Germinal center (tissue), 1 donor: ENCODE results near the gene SFTPA2.
"Not testable (repeated sequence)": the region's sequence is repeated elsewhere in the genome, so short reads cannot be mapped to it uniquely, and the experiment has no call there.

Source experiments
- DNase-seq: peaks from one replicate; pipeline ENCODE4 v3.0.0; 2012; ENCODE audit warnings: mixed read lengths, low spot score

The SFTPA2 gene

DNA sequence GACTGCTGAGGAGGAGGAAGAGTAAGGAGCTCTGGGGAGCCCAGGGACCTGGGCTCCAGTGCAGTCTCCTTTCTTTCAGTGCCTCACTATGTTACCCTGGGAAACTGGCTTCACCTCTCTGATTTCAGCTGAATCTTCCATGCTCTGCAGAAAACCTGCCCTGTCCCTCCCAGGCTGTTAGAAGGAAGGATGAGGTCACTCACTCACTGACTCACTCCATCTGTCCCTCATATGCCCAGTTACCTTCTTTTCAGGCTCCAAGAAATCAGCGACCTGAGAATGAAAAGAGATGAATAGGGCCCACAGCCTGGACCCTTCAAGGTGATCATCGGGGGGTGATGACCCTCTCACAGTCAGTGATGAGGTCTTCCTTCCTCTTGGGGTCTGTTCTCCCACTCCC lies 481 bp downstream of the SFTPA2 start:
- no peak for DNase-seq

DNA sequence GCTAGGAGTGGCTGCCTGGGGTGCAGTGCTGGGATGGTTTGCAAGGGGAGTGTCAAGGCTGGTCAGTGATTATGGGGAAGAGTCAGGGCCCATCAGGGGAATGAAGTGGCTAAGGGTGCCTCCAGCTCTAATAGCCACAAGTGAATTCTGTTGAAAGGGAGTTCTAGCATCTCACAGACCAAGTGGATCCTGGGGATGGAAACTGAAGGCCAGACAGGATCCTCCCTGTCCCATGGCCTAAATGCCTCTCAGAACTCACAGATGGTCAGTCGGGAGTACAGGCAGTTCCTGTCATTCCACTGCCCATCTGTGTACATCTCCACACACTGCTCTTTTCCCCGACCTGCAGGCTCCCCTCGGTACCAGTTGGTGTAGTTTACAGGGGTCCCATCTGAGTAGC lies 3.2 kb downstream of the SFTPA2 start:
- DNase-seq: not testable (repeated sequence)

DNA sequence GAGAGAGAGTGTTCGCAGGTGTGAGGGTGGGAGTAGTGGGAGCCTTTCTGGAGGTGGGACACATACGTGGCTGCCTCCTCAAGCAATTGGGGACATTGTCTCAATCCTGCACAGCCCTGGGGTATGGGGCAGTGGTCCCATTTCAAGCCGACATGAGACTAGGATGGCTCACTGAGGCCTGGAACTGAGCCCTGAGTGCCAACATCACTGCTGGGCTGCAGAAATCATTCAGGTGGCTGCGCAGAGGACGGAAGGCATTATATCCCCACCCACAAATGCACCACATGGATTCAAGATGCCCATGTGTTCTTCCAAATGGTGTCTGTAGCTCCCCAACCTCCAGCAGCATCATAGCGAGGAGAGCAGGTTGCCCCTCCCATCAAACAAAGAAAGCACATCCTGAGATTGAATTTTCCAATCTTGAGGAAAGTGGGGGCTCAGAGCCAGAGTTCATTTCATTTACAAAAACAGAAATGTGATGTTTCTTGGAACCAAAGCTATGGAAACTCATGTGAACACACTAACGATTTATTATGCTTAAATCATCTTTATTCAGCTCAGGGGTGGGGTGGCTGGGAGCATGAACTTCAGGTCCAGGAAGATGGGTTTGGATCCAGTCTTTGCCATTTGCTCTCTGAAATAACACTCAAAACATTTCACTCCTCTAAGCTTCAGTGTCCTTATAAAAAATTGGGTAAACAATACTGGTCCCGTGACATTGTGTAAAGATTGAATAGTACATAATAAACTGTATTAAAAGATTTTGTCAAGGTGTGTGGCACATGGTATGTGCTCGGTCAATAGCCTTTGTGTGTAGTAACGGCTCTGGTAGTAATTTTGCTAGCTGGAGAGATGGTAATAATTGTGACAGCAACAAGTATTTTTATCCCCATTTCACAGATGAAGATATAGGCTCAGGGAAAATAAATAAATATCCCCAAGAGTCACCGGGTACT lies 4.6 kb downstream of the SFTPA2 start:
- no peak for DNase-seq

DNA sequence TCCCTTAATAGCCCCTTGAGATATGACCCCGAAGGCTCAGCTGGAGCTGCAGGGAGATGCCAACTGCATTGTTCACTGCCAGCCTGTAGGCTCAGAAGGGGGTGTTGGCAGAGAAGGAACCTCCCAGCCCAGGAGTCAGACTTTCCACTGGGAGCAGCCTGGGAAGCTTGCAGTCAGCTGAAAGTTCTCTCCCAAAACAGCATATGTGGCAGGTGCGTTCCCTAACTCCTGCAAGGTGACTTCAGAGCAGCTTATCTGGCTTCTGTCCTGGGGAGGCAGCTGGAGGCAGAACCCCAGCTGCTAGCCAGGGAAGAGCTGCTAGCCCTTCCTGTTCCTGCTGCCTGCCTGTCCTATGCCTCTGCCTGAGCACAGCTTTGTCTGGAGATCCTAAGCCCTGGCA lies 8.1 kb downstream of the SFTPA2 start:
- DNase-seq: no peak

DNA sequence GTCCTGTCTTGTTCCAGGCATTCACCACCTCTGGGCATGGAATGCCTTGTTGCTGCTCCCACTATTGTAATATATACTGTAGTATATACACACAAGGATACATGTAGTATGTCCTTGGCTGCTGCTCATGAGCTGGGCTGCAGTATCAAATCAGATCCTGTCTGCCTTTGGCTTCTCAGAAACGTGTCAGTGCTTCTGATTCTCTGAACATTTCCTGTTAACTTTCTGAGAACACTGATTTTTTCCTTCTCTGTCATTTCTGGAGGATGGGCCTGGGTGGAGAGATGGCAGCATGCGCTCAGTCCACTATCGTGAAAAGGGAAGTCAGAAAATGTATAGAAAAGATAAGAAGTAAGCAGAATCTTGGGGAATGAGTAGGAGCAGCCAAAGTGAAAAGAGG lies 12.2 kb downstream of the SFTPA2 start:
- no peak for DNase-seq

DNA sequence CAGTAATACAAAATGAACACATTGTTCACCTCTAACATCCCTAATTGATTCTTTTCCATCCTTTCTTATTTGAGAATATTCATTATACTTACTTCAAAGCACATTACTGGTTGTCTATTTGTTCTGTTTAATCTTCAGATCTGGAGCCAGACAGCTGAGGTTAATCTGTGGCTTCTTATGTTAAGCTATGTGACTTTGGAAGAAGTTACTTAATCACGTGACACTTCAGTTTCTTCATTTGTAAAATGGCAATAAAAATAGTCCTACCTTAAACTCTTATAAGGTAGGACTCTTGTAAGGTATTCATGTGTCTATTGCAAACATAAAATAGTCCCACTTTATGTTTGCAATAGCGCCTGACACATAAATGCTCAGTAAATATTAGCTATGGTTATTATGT lies 13.1 kb downstream of the SFTPA2 start:
- not testable (repeated sequence) for DNase-seq

DNA sequence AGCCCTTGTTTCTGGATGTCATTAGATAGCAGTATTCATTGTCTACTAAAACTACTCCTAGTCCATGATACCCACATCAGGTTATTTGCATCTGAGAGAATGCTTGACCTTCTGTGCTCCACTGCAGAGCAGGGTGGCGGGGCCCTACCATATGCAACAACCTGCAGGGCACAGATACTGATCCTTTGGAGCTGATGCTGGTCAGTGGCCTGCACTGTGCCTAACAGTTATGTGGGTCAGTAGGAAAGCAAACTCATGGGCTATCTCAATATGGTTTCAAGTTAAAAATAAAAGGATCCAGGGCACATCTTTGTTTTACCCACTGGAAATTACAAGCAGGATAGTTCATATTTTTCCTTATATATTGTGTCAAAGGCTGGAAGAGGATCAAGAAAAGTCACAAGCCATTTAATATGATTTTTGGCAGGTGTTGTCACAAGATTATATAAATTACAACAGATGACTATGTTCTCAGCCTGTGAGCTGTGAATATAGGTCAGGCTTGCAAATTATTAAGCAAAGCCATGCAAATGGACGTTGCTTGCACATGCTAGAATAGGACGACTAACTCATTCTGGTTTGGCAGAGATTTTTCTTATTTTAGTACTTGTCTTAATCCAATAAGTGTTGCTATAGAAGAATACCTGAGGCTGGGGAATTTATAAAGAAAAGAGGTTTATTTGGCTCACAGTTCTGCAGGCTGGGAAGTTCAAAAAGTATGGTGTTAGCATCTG lies 15.1 kb downstream of the SFTPA2 start:
- DNase-seq: not testable (repeated sequence)

DNA sequence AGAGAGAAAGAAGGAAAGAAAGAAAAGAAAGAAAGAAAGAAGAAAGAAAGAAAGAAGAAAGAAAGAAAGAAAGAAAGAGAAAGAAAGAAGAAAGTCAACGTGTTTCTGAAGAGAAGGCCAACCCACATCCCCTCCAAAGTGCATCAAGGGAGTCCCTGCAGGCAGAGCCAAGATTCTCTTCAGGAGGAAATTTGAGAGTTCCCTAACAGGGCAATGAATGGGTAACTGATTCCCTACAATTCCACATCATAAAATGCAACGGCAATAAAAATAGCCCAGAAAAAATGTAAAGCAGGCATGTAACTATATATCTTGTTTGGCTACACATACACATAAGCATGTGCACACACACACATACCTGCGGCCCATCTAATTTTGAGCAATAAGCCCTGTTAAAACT lies 15.8 kb downstream of the SFTPA2 start:
- not testable (repeated sequence) for DNase-seq

DNA sequence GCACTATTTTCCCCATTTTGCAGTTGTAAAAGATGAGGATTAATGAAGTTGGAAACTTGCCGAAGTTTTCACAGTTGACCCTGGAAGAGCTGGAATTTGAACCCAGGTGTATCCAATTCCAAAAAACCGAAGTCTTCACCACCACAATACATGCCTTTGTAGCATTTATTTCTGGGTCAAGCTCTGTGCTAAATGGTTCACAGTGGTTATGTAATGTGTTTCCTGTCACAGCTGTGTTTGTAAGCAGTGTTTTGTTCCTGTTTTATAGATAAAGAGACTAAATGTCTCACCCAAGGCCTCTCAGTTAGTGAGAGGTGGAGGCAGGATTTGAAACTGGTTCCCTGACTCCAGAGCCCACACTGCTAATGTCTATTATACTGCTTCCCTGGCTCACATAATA lies 17.6 kb downstream of the SFTPA2 start:
- no peak for DNase-seq

DNA sequence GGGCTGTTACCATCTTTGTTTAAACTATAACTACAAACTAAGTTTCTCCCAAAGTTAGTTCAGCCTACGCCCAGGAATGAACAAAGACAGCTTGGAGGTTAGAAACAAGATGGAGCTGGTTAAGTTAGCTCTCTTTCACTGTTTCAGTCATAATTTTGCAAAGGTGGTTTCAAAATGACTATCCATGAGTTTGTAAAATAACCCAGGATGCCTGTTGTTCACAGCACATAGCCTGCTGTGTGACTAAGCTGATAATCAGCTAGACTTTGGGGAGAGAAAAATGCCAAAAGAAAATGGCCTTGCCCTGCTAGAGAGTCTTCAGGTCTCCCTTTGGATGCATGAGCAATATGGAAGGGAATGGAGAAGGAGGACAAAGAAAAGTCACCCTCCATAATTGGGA lies 19.3 kb downstream of the SFTPA2 start:
- not testable (repeated sequence) for DNase-seq

DNA sequence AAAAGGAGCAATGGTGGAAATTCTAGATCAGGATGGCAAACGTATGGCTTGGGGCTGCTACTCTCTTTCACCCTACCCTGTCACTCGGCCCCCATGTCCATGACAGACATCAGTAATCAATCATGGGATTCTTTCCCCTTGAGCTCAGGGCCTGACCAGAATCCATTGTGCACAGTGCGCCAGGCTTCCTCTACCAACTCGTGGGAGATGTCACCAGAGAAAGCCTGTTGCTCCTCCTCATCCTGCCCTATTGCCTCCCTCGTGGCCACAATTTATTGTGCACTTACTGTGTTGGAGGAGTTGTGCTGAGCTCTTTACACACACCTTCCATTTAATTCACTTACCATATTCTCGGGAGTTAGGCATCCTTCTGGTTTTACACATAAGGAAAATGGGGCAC lies 21.9 kb downstream of the SFTPA2 start:
- DNase-seq: not testable (repeated sequence)

DNA sequence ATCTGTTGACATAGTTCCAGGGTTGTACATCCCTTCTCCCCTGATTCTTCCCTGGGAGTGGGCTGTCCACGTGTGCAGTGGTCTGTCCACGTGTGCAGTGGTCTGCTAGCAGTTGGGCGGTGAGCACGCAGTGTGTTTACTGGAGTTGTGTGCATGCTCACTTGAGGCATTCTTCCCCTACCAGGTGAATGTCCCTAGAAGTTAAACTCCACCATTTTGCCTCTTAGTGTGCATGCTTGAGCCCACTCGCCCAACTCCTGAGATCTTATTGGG lies 26.4 kb downstream of the SFTPA2 start:
- DNase-seq: not testable (repeated sequence)

DNA sequence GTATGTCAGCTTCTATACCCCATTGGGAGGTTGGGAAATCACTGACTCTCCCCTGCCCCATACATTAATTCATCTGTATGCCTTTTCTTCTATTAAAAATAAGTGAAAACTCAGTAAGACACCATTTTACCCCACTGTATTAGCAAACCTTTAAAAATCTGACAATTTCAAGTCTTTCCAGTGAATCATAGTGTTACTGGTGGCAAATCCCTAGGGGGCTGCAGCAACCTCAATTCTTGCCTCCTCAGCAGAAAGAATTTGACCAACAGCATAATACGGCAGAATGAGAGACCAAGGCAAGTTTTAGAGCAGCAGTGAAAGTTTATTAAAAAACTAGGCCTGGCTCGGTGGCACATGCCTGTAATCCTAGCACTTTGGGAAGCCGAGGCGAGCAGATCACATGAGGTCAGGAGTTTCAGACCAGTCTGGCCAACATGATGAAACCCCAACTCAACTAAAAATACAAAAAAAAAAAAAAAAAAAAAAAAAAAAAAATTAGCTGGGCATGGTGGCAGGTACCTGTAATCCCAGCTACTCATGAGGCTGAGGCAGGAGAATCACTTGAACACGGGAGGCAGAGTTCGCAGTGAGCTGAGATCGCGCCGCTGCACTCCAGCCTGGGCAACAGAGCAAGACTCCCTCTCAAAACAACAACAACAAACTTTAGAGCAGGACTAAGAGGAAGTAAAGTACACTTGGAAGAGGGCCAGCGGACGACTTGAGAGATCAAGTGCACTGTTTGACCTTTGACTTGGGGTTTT lies 26.9 kb downstream of the SFTPA2 start:
- DNase-seq: not testable (repeated sequence)

DNA sequence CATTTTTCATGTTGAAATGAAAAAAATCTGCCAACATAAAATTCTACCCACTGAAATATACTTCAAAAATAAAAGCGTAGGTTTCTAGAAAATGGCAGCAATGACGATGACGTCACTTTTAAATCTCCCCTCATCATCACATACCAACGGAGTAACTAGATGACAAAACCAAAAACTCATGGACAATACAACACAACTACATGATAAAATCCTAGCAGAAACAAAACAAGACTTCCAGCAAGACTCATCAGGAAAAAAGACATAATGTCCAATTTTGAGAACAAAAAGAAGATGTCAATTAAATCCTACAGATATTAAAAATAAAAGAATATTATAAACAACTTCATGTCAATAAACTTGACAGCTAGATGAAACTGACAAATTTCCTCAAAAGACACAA lies 31.9 kb downstream of the SFTPA2 start:
- not testable (repeated sequence) for DNase-seq

DNA sequence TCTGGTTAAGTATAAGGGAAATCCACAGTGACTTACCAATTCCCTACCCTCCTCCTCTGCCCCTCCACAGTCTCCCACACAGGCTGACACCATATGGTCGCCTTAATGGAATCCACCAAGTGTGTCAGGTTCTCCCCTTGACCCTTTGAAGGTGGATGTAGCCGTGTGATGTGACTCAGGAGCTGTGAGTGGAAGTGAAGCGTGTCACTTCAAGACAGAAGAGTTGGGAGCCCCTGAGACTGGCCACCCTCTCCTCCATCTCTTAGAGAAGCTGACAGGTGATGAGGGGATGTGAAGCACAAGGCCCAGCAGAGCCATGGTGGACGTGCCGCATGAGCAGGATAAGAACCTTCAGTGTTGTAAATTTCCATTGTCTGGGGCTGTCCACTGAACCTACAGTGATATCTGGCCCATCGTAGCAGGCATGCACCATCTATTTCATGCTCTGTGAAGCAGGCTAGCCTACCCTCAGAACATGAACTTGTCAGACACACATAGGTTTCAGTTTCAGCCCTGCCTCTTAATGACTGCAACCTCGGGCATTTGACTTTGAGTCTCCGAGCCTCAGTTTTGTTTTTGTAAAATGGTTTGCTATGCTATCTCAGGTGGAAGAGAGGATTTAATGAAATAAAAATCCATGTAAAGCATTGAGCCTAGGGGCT lies 35.0 kb downstream of the SFTPA2 start:
- DNase-seq: not testable (repeated sequence)

DNA sequence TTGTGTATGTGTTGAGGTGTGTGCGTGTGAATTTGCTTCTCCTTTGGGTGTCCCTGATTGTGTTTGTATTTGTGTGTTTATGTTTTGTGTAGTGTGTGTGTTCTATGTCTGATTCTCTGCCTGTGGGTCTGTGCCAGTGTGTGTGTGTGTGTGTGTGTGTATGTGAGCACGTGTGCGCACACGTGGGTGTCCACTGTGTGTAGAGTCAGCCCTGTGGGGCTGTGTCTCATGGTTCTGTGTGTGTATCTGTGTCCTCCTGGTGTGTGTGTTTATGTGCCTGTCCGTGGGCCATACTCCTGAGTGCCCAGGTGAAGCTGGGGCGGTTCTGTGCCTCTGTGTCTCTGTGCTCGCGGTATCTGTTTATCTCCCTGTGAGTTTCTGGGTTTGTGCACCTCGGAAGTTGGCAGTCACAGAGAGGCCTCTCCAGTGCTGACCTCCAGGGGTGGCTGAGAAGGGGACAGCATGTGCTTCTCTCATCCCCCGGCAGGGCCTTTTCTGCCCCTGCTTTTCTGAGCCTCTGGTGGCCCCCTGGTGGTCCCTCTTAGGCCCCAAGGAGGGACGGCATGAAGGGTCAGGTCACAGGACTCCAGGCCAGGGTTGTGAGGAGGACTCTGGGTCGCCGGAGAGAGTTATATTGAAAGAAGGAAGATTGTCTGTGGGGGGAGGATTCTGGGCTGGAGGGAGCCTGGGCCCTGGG lies 36.9 kb downstream of the SFTPA2 start:
- DNase-seq: not testable (repeated sequence)

DNA sequence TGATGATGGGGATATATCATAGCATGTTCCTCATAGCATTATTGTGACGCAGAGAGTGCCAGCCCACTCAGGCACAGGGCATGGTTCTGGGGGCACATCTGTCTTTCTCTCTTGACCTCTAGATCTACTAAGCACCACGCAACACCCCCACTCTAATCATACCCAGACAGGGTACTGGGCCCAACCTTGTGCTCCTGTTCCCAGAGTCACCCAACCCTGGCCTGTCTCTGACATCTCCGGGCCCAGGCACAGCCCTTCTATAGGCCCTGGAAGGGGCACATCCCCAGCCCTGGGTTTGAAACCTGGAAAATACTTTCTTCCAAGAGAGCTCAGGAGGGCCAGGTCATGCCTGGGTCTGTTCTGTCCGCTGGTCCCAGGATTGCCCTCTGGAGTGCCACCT lies 37.7 kb downstream of the SFTPA2 start:
- DNase-seq: not testable (repeated sequence)

DNA sequence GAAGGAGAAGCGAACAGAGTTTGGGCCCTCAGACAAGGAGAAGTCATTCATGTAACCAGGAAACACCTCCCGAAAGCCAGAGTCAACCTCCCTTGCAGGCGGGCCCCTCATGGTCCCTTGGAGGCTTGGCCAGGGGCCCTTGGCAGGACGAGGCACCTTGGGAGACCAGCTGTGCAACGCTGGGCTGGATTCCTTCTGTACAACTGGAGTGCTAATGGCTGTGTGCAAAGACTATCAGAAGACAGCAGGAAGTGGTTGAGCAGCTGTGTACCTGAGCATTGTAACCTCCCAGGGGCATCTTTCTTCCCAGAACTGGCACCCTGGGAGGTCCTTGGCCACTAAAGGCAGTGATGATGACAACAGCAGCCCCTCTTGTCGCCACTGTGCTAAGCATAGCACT lies 38.5 kb downstream of the SFTPA2 start:
- not testable (repeated sequence) for DNase-seq

DNA sequence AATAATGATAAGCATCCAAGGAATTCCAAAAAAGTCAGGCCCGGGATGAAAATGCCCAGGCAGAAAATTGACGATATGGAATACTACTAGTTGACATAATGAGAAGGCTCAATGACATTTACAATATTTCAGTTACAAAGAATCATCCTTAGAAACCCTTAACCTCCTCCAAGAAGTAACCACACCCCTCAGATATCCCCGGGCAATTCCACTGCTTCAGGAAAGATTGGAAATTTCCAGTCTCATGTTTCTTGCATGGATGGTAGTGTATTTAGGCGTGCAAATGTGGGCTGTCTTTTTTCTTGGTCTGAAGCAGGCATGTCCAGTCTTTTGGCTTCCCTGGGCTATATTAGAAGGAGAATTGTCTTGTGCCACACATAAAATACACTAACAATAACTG lies 42.6 kb downstream of the SFTPA2 start:
- DNase-seq: not testable (repeated sequence)

DNA sequence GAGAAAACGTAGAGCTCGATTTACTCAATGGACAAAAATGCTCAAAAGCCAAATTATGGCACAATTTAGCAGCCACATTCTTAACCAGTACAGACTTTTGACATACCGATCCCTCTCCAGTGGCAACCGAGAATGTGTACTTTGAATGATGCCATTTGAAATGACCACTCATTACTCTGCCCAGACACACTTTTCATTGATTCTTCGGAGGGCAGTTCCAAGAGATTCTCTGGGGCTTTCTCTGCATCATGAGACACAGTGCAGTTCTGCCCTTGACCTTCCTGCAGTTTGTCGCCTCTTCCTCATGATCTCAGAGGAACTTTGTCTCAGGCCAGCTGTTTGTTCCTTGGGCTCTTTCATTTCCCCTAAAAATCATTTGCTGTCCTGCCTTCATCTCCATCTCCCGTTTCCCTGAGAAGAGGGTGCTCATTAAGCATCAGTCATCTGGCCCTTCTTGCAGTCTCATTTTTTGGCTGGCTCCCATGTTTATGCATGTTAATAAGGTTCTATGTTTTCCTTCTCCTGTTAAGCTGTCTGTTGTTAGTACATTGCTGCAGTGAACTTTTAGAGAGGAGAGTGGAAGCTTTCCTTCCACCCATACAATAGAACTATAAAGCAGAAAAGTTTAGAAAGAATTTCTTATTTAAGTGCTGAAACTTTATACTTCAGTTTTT lies 43.5 kb downstream of the SFTPA2 start:
- DNase-seq: not testable (repeated sequence)
